Measurements from ENCODE around the gene SUMO2.

DNA sequence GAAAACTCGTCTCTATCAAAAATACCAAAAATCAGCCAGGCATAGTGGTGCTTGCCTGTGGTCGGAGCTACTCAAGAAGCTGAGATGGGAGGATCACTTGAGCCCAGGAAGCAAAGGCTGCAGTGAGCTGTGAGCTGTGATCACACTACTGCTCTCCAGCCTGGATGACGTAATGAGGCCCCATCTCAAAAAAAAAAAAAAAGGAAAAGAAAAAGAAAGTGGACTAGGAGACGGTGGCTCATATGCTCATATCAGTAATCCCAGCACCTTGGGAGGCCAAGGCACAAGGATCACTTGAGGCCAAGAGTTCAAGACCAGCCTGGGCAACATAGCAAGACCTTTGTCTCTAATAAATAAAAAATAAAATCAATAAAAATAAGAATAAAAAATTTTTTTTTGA, 8.8 kb upstream of the SUMO2 start:
- TF ChIP-seq POLR2AphosphoS5 (IDR thresholded peaks at IDR 0.05) (no peak), CTCF (IDR thresholded peaks at IDR 0.05) (no peak), POLR2A (IDR thresholded peaks at IDR 0.05) (no peak), EP300 (IDR thresholded peaks at IDR 0.05) (no peak)

Data from stomach (tissue), 4 donors.